Measurements from ENCODE around the gene PLA2G4E. TPM values are rescaled to one million over a fixed set of nuclear protein-coding genes. Genes with fewer than 3 reads are reported as not detected.
A peak's percentile ranks its signal among the peaks of the same experiment; 100 is the strongest.

PLA2G4E gene
- total RNA-seq, 1 donor from 2014 or later, result 8.8 TPM

GRCh38 chr15:41988896-41989572 lies 31.8 kb downstream of the PLA2G4E start:
- no peak for DNase-seq (ENCODE audit: extremely low spot score in 2 of 2)
- H3K27ac ChIP-seq, result no peak overlapping the region
- no peaks in the 10 kb centered on the region for H3K27me3 ChIP-seq
- no peaks in the 10 kb centered on the region for H3K36me3 ChIP-seq
- TF ChIP-seq POLR2A (IDR thresholded peaks at IDR 0.05) (no peak), POLR2AphosphoS5 (IDR thresholded peaks at IDR 0.05; ENCODE audit: insufficient read depth in 1 of 2, low read depth in 1 of 2) (no peak), CTCF (IDR thresholded peaks at IDR 0.05) (no peak)
- no peaks in the 10 kb centered on the region for H3K9me3 ChIP-seq
- H3K4me3 ChIP-seq, result no peak overlapping the region
- intact Hi-C loops (cut with DNase I), result no loop called here
- no peaks in the 10 kb centered on the region for H3K4me1 ChIP-seq

DNA sequence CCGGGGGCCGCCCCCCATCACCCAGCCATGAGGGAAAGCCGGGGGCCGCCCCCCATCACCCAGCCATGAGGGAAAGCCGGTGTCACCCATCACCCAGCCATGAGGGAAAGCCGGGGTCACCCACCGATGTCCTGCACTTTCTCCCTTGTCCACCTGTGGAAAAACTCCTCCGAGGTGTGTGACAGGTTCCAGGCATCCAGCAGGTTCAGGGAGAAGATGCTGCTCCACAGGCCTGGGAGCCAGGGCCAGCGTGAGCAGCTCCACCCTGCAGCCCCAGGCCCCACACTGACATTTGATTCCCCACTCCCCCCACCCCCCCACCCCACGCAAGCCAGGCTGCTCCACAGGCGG lies 32.9 kb downstream of the PLA2G4E start:
- Histone ChIP-seq H3K27me3 (no peaks in the 10 kb centered on the region), H3K4me3 (no peak overlapping the region), H3K36me3 (no peaks in the 10 kb centered on the region), H3K4me1 (no peaks in the 10 kb centered on the region), H3K9me3 (no peaks in the 10 kb centered on the region), H3K27ac (no peak overlapping the region)
- intact Hi-C loops (cut with DNase I), result no loop called here
- TF ChIP-seq POLR2AphosphoS5 (IDR thresholded peaks at IDR 0.05; ENCODE audit: insufficient read depth in 1 of 2, low read depth in 1 of 2), result no peak
- TF ChIP-seq CTCF (IDR thresholded peaks at IDR 0.05), result no peak
- TF ChIP-seq POLR2A (IDR thresholded peaks at IDR 0.05), result no peak
- DNase-seq (ENCODE audit: extremely low spot score in 2 of 2), result no peak

GRCh38 chr15:41987246-41987924 lies 33.5 kb downstream of the PLA2G4E start:
- Histone ChIP-seq H3K27me3 (no peaks in the 10 kb centered on the region), H3K4me3 (no peak overlapping the region), H3K27ac (no peak overlapping the region), H3K9me3 (no peaks in the 10 kb centered on the region), H3K4me1 (no peaks in the 10 kb centered on the region), H3K36me3 (no peaks in the 10 kb centered on the region)
- no peak for DNase-seq (ENCODE audit: extremely low spot score in 2 of 2)
- intact Hi-C loops (cut with DNase I), result no loop called here
- TF ChIP-seq POLR2AphosphoS5 (IDR thresholded peaks at IDR 0.05; ENCODE audit: insufficient read depth in 1 of 2, low read depth in 1 of 2) (no peak), POLR2A (IDR thresholded peaks at IDR 0.05) (no peak), CTCF (IDR thresholded peaks at IDR 0.05) (no peak)

GRCh38 chr15:41985236-41986160 lies 35.3 kb downstream of the PLA2G4E start:
- peak in 1 of 2 donors; percentile 79 for DNase-seq (ENCODE audit: extremely low spot score in 2 of 2)
- no peak for TF ChIP-seq POLR2AphosphoS5 (IDR thresholded peaks at IDR 0.05; ENCODE audit: insufficient read depth in 1 of 2, low read depth in 1 of 2)
- no peak for TF ChIP-seq CTCF (IDR thresholded peaks at IDR 0.05)
- no peak for TF ChIP-seq POLR2A (IDR thresholded peaks at IDR 0.05)
- H3K9me3 ChIP-seq, result no peaks in the 10 kb centered on the region
- H3K4me3 ChIP-seq, result no peak overlapping the region
- no peaks in the 10 kb centered on the region for H3K4me1 ChIP-seq
- no peak overlapping the region for H3K27ac ChIP-seq
- no peaks in the 10 kb centered on the region for H3K36me3 ChIP-seq
- intact Hi-C loops (cut with DNase I), result no loop called here
- H3K27me3 ChIP-seq, result no peaks in the 10 kb centered on the region
